ENCODE data around the gene SLC38A10.
"Not testable (repeated sequence)": the region's sequence is repeated elsewhere in the genome, so short reads cannot be mapped to it uniquely, and the experiment has no call there.

The SLC38A10 gene

DNA sequence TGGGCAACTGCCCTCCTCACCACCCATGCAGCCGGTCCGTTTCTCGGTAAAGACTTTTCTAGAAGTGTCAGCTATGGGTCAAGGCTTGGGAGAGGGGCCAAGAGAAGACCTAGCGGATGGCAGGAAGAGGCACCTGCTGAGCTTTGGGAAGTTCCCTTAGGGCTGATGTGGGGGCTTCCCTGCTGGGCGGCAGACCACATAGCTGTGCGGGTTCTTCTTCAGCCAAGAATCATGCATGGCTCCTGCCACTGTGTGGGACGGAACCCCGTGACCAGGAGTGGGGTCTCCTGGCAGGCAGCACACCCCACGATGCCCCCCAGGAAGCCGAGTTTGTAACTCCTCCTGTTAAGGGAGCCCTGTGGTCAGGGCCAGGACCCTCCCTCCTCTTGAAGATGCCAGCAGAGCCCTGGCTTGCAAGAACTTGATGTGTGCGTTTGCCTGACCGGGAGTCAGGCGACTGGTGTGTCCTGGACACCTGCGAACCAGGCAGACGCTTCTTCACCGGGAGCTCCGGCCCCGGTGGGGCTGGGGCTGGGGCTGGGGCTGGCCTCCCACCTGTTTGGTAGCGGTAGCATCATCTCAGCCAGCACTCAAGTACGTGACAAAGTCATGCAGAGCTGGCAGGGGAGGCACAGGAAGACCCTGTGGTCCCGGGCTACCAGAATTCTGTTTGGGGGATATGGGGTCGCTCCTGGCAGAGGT, 17.7 kb upstream of the SLC38A10 start:
- no peak overlapping the region for H3K4me3 ChIP-seq (ENCODE audit: low read depth, low read length)

DNA sequence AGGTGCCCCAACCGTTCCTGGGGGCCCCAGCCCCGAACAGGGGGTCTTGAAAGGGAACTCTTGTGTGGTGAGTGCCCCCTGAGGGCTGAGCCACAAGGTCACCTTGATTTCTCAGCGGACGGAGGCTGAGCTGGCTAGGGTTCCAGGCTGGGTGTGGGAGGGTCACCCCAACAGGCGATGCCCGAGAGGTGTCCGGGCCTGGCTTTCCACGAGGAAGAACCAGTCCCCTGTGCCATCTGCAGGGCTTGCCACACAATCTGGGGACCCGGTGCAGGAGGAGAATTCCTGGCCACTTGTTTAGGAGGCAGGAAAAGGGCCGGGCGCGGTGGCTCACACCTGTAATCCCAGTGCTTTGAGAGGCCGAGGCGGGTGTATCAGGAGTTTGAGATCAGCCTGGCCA, 16.8 kb upstream of the SLC38A10 start:
- H3K4me3 ChIP-seq (ENCODE audit: low read depth, low read length) = no peak overlapping the region

DNA sequence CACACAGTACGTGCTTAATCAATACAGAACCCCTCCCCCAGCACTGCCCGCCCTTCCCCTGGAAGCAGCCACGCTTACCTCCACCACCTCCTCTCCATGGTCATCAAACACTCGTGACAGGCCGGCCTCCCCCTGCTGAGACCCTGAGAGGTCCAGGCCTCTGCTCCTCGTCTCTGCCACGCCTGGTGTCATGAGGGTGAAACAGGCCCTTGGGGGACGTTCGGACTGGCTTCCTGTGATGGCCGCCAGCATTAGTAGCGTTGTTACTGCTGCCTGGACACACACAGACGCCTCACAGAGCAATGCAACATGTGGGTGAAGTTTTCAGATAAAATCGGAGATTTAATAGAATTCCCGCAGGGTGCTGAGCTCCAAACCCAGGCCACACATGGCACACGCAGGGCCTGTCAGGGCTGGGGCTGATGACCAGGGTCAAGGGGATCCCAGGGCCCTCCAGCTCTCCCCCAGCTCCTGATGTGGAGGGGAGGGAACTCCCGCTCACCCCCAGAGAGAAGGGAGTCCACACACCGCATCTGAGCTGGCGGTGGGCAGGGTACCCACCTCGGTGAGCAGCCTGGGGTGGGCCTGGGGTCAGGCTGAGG, 15.9 kb upstream of the SLC38A10 start:
- no peak overlapping the region for H3K4me3 ChIP-seq (ENCODE audit: low read depth, low read length)

- H3K4me3 ChIP-seq (ENCODE audit: low read depth, low read length) = no peak overlapping the region
These were observed 15.0 kb upstream of the SLC38A10 start for GRCh38 chr17:81309859-81310839.

- H3K4me3 ChIP-seq (ENCODE audit: low read depth, low read length) = no peak overlapping the region
These were observed 14.2 kb upstream of the SLC38A10 start for GRCh38 chr17:81309140-81309858.

DNA sequence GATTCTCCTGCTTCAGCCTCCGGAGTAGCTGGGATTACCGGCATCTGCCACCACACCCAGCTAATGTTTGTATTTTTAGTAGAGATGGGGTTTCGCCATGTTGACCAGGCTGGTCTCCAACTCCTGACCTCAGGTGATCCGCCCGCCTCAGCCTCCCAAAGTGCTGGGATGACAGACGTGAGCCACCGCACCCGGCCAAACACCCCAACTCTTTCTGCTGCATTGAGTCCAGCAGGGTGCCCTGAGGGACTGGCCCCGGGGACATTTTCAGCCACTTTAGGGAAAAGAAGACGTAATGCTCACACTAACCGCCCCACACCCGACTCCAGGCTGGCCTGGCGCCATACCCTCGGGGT, 13.7 kb upstream of the SLC38A10 start:
- H3K4me3 ChIP-seq (ENCODE audit: low read depth, low read length) = not testable (repeated sequence)

GRCh38 chr17:81307636-81308560, 12.8 kb upstream of the SLC38A10 start:
- H3K4me3 ChIP-seq (ENCODE audit: low read depth, low read length) = no peak overlapping the region

GRCh38 chr17:81306898-81307510, 11.9 kb upstream of the SLC38A10 start:
- no peak overlapping the region for H3K4me3 ChIP-seq (ENCODE audit: low read depth, low read length)

DNA sequence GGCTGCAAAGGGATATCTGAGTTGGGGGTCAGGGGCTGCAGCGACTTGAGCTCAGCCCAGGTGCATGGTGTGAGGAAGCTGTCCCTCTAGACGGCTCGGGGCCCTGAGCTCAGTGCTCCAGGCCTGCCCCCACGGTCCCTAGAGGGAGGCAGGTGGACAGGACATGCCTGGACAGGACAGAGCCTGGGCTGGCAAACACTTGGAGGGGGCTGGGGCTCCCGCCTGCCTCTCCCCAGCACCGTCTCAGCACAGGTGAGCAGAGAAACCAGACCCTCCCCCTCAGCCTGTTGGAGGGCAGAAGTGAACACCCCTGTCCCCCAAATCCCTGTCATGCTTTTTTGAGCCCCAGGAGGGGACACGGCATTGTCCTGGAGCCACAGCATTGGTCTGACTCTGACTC, 11.4 kb upstream of the SLC38A10 start:
- H3K4me3 ChIP-seq (ENCODE audit: low read depth, low read length) = no peak overlapping the region

DNA sequence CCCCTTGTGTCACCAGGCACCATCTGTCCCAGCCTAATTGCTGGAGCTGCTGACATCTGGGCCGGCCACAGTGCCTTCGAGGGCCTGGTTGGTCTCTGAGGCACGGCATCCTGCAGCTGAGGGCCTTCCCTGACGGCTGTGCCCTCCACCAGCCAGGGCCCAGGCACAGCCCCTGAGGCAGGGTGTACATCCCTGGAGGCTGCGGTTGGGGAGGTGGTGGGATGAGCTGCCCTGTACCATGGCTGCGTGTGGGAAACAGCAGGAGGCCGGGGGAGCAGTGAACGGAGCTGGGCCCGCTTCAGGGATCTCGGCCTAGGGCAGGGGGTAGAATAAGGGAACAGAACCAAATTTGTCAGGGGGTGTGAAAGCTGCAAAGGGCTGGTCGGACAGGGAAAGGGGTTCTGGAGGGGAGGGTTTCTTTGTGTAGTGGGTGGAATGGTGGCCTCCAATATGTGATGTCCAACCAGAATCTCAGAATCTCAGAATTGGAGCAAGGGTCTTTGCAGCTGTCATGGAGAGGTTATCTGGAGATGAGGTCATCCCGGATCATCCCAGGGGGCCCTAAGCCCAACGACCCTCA, 10.0 kb upstream of the SLC38A10 start:
- H3K4me3 ChIP-seq (ENCODE audit: low read depth, low read length) = no peak overlapping the region

GRCh38 chr17:81304196-81305015, 9.3 kb upstream of the SLC38A10 start:
- no peak overlapping the region for H3K4me3 ChIP-seq (ENCODE audit: low read depth, low read length)

DNA sequence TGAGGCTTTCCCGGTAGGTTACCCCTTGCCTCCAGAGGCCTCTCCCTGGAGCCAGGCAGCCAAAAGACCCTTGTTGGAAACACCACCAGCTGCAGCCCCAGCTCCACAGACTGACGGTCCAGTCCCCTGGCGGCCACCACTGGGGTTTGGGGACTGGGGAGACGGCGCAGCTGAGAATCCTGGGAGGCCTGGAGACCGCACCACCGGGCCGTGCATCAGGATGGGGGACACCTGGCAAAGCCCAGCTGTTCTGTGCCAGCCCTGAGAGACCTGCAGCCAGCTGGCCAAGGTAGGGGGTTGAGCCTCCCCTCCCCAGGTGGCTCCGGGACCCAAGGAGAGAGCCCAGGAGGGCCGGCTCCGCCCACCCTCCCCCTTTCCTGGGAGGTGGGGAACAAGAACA, 8.3 kb upstream of the SLC38A10 start:
- no peak overlapping the region for H3K4me3 ChIP-seq (ENCODE audit: low read depth, low read length)

DNA sequence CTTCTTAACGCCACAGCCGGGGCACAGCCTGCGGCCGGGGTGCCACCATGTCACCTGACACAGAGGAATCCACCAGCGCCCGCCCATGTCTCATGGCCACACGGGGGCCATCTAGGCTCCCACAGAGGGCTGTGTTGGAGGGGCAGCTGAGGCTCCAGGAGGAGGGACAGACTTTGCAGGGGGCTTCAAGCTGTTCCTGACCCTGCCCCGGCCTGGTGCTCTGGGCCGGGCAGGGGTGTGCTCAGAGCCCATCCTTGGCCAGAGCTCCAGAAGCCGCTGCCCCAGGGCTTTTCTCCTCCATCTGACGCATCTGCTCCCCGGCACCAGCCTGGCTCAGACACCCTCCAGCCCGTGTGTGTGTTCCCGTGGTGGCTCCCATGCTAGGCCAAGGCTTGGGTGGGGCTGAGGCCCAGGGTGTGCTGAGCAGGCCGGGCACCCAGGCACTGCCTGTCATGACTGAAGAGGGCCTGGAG, 7.8 kb upstream of the SLC38A10 start:
- H3K4me3 ChIP-seq (ENCODE audit: low read depth, low read length) = no peak overlapping the region

DNA sequence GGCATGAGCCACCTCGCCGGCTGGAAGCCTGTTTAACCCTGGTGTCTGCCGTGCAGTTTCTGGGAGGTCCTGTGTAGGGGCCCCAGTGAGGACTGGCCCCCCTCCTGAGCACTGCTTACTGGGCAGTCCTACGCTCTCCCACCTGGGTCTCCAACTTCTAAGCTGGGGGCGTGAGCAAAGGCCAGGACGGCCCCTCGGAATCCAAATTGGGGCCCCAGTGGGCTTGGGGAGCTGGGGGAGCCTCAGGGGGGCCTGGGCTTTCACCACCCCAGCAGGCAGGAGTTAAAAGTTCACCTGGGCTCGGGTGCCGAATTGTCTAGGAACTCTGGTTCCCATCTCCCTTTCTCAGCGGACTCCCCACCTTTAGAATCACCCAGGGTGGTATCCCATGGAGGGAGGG, 7.2 kb upstream of the SLC38A10 start:
- H3K4me3 ChIP-seq (ENCODE audit: low read depth, low read length) = no peak overlapping the region

- H3K4me3 ChIP-seq (ENCODE audit: low read depth, low read length) = no peak overlapping the region
These were observed 6.4 kb upstream of the SLC38A10 start for GRCh38 chr17:81301195-81302144.

- H3K4me3 ChIP-seq (ENCODE audit: low read depth, low read length) = no peak overlapping the region
These were observed 5.6 kb upstream of the SLC38A10 start for GRCh38 chr17:81300586-81301155.
